PFSK-1 (cell line): Measurements from ENCODE around the gene RTEL1.

Experiments
- POLR2AphosphoS5 ChIP-seq: IDR thresholded peaks from 2 replicates; pipeline ENCODE4 v1.6.1; 2012; ENCODE audit warnings: low read depth, mild to moderate bottlenecking, control low read depth, low read length, moderate library complexity
- REST ChIP-seq, 2 experiments: IDR thresholded peaks; 2 replicates each; pipeline versions ENCODE4 v1.6.1 to v1.8.0; 2011 to 2012; ENCODE audit warnings: low read depth in 2 of 2, low read length in 2 of 2, control low read depth in 1 of 2, inconsistent platforms in 1 of 2, mild to moderate bottlenecking in 1 of 2, moderate library complexity in 1 of 2; ENCODE audit not compliant: insufficient read depth in 1 of 2
- SIN3A ChIP-seq: IDR thresholded peaks from 2 replicates; pipeline ENCODE4 v1.6.1; 2012; ENCODE audit warnings: mild to moderate bottlenecking, low read length, moderate library complexity, borderline replicate concordance; ENCODE audit not compliant: insufficient read depth
- TAF1 ChIP-seq: IDR thresholded peaks from 2 replicates; pipeline ENCODE4 v1.6.1; 2012; ENCODE audit warnings: low read length, control low read depth, borderline replicate concordance; ENCODE audit not compliant: insufficient read depth

GRCh38 chr20:63694584-63695423, 36.7 kb downstream of the RTEL1 start:
- TF ChIP-seq SIN3A: no peak
- TF ChIP-seq TAF1: no peak
- TF ChIP-seq POLR2AphosphoS5: 0 out of 2 replicates have a peak, but pooled peaks have one; percentile 17
- no peak for TF ChIP-seq REST (IDR thresholded peaks at IDR 0.05; ENCODE audit: insufficient read depth in 1 of 2, low read depth in 2 of 2, low read length in 2 of 2)
